Ovary (tissue), 3 donors: Measurements from ENCODE around the gene ANKRD44.

ENCODE experiments used
- EP300 ChIP-seq: sonication (generic); formaldehyde crosslinking; IDR thresholded peaks from one replicate; pipeline ENCODE4 v1.6.1; 2017; ENCODE audit warnings: antibody characterized with exemption
- POLR2A ChIP-seq: fragments of 450-650 bp; IDR thresholded peaks from one replicate; pipeline ENCODE4 v1.6.1; 2017; ENCODE audit warnings: antibody characterized with exemption, mild to moderate bottlenecking, moderate library complexity
- TF ChIP-seq, protein P1 (sequence below), 3 donors: fragments of 450-650 bp in 2 of 3; fragments of 200-600 bp in 1 of 3; IDR thresholded peaks; one replicate each; pipeline versions ENCODE4 v1.5.1 to v1.8.0; 2016 to 2022; ENCODE audit warnings: antibody characterized with exemption in 3 of 3, mild to moderate bottlenecking in 1 of 3
- donor health status: DM: no; HTN: no; CAD: no.

DNA sequence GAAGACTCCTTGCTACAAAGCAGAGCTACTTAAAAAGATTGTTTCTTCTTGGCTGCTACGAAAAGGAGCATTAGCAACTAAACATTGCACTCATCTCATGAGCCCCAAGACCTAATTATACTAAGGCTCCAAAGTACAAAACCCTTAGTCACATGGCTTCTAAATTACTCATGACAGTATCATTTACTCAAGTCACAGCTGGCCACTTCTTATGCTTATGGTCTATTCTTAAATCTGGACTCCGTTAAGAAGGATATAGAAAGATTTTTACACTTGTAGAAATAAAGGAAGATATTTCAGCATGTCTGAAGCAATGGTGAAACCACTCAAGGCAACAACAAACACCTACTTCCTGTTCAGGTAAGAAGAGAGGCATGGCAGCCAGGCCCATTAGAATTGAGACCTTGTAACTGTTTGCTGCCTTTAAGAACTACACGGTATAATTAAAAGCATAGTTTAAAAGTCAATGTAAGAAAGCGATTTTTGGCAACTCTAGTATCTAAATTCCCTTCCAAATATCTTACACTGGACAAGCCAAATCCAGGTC lies 12.7 kb downstream of the ANKRD44 start:
- TF ChIP-seq, protein P1, sequence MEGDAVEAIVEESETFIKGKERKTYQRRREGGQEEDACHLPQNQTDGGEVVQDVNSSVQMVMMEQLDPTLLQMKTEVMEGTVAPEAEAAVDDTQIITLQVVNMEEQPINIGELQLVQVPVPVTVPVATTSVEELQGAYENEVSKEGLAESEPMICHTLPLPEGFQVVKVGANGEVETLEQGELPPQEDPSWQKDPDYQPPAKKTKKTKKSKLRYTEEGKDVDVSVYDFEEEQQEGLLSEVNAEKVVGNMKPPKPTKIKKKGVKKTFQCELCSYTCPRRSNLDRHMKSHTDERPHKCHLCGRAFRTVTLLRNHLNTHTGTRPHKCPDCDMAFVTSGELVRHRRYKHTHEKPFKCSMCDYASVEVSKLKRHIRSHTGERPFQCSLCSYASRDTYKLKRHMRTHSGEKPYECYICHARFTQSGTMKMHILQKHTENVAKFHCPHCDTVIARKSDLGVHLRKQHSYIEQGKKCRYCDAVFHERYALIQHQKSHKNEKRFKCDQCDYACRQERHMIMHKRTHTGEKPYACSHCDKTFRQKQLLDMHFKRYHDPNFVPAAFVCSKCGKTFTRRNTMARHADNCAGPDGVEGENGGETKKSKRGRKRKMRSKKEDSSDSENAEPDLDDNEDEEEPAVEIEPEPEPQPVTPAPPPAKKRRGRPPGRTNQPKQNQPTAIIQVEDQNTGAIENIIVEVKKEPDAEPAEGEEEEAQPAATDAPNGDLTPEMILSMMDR (IDR thresholded peaks at IDR 0.05), result no peak
- TF ChIP-seq POLR2A, result no peak
- TF ChIP-seq EP300, result no peak
